Endothelial cell of umbilical vein (primary cell): Measurements from ENCODE around the gene MAP3K21. TPM values are rescaled to one million over a fixed set of nuclear protein-coding genes. Genes with fewer than 3 reads are reported as not detected.

Experiments used
- BruUV-seq: library from RNA; stranded (reverse); fragments of 400-500 nt; replicated peaks from 2 replicates; lab custom pipeline; 2021; lab: Mats Ljungman, UMichigan
- CTCF ChIA-PET: fragments of 300-600, 350-600 bp; sonication (Branson Sonifier 250); formaldehyde crosslinking; loops from one replicate; lab custom pipeline; 2021; ENCODE audit warnings: antibody characterized with exemption, inconsistent platforms; lab: Charles Lee
- POLR2A ChIA-PET: fragments of 300-600, 350-600 bp; sonication (Branson Sonifier 250); formaldehyde crosslinking; loops from one replicate; lab custom pipeline; 2021; ENCODE audit warnings: antibody characterized with exemption, inconsistent platforms; lab: Charles Lee
- DNase-seq: peaks from one replicate; pipeline ENCODE4 v3.0.0-alpha.2; 2011; ENCODE audit warnings: low read depth, low spot score
- FAIRE-seq: peaks from 2 replicates; lab custom pipeline; 2011; peaks lifted over from hg19 to GRCh38; lab: Jason Lieb, UNC
- H2AFZ ChIP-seq: 2 replicates; pipeline ENCODE4 v1.6.0; 2012; ENCODE audit warnings: low read depth, low read length, control low read depth, inconsistent platforms
- H3K27ac ChIP-seq: 2 replicates; pipeline ENCODE4 v1.5.1; 2011; ENCODE audit warnings: low read depth, mild to moderate bottlenecking, control low read depth, low read length, moderate library complexity; ENCODE audit not compliant: insufficient read depth
- H3K27me3 ChIP-seq, 2 experiments: 2 replicates each; pipeline versions ENCODE4 v1.6.0 to v1.6.1; 2011; ENCODE audit warnings: low read length in 2 of 2, mixed read lengths in 1 of 2; ENCODE audit not compliant: control insufficient read depth in 2 of 2, insufficient read depth in 2 of 2
- H3K36me3 ChIP-seq, 2 experiments: 2 replicates in 1 of 2; 3 replicates in 1 of 2; pipeline ENCODE4 v1.5.1; 2011; ENCODE audit warnings: low read length in 2 of 2, mild to moderate bottlenecking in 1 of 2, moderate library complexity in 1 of 2; ENCODE audit not compliant: control insufficient read depth in 2 of 2, insufficient read depth in 2 of 2; ENCODE audit errors: extremely low read depth in 1 of 2
- H3K4me1 ChIP-seq: 3 replicates; pipeline ENCODE4 v1.5.1; 2011; ENCODE audit warnings: mild to moderate bottlenecking, low read length; ENCODE audit not compliant: control insufficient read depth, insufficient read depth; ENCODE audit errors: extremely low read depth
- H3K4me2 ChIP-seq: 2 replicates; pipeline ENCODE4 v1.6.1; 2011; ENCODE audit warnings: low read length, control low read depth, mixed read lengths; ENCODE audit not compliant: insufficient read depth
- H3K4me3 ChIP-seq, 3 experiments: fragments of 200-600 bp in 1 of 3; sonication (generic), shearing (Covaris generic) in 1 of 3; replicated peaks in 1 of 3; 2 replicates each; pipeline ENCODE4 v1.5.1; 2011 to 2016; ENCODE audit warnings: control low read depth in 3 of 3, low read length in 3 of 3, mild to moderate bottlenecking in 2 of 3, inconsistent platforms in 1 of 3, low read depth in 1 of 3, moderate library complexity in 1 of 3; ENCODE audit not compliant: insufficient read depth in 1 of 3
- H3K79me2 ChIP-seq: 2 replicates; pipeline ENCODE4 v1.6.0; 2012; ENCODE audit warnings: low read length, inconsistent platforms; ENCODE audit not compliant: control insufficient read depth, insufficient read depth
- H3K9ac ChIP-seq: replicated peaks from 2 replicates; pipeline ENCODE3; 2011; ENCODE audit warnings: low read length, control low read depth; ENCODE audit not compliant: insufficient read depth; ENCODE audit errors: extremely low read depth
- H3K9me1 ChIP-seq: replicated peaks from 3 replicates; pipeline ENCODE4 v1.6.0; 2011; ENCODE audit warnings: mild to moderate bottlenecking, low read length; ENCODE audit not compliant: control insufficient read depth, insufficient read depth; ENCODE audit errors: extremely low read depth
- H3K9me3 ChIP-seq: replicated peaks from 2 replicates; pipeline ENCODE4 v1.5.1; 2012; ENCODE audit warnings: low read length, inconsistent platforms; ENCODE audit not compliant: control insufficient read depth, insufficient read depth
- H4K20me1 ChIP-seq: replicated peaks from 2 replicates; pipeline ENCODE3; 2011; ENCODE audit warnings: mild to moderate bottlenecking, low read length; ENCODE audit not compliant: control insufficient read depth, insufficient read depth; ENCODE audit errors: extremely low read depth
- CTCF ChIP-seq, 2 donors: IDR thresholded peaks; 1 replicate in 1 of 2; 2 replicates in 1 of 2; pipeline ENCODE4 v1.5.1; 2011; ENCODE audit warnings: low read length in 2 of 2, mild to moderate bottlenecking in 2 of 2, moderate library complexity in 2 of 2, control low read depth in 1 of 2, inconsistent platforms in 1 of 2, low read depth in 1 of 2; ENCODE audit not compliant: insufficient read depth in 1 of 2; ENCODE audit errors: extremely low read depth in 1 of 2
- EZH2 ChIP-seq: IDR thresholded peaks from 2 replicates; pipeline ENCODE4 v1.6.1; 2012; ENCODE audit warnings: borderline replicate concordance, low read depth, mild to moderate bottlenecking, moderate library complexity, low read length, inconsistent platforms; ENCODE audit not compliant: severe bottlenecking
- FOS ChIP-seq: IDR thresholded peaks from 2 replicates; pipeline ENCODE4 v1.6.1; 2011; ENCODE audit warnings: mild to moderate bottlenecking, low read length, moderate library complexity, borderline replicate concordance; ENCODE audit not compliant: insufficient read depth
- GATA2 ChIP-seq: IDR thresholded peaks from 2 replicates; pipeline ENCODE4 v1.7.0; 2011; ENCODE audit warnings: low read depth, mild to moderate bottlenecking, moderate library complexity, mixed read lengths, low read length; ENCODE audit not compliant: insufficient read length, insufficient read depth
- JUN ChIP-seq: IDR thresholded peaks from 2 replicates; pipeline ENCODE4 v1.6.1; 2011; ENCODE audit warnings: borderline replicate concordance, low read depth; ENCODE audit not compliant: insufficient read length, insufficient read depth
- MAX ChIP-seq: IDR thresholded peaks from 2 replicates; pipeline ENCODE4 v1.6.1; 2011; ENCODE audit not compliant: insufficient read depth, insufficient read length
- MYC ChIP-seq: IDR thresholded peaks from one replicate; pipeline ENCODE4 v1.6.1; 2011; ENCODE audit warnings: mild to moderate bottlenecking, low read depth, low read length
- POLR2A ChIP-seq: IDR thresholded peaks from 2 replicates; pipeline ENCODE4 v1.6.1; 2012; ENCODE audit warnings: low read depth, mild to moderate bottlenecking, control low read depth, low read length
- POLR2AphosphoS5 ChIP-seq: IDR thresholded peaks from 2 replicates; pipeline ENCODE4 v1.6.1; 2012; ENCODE audit warnings: low read depth, mild to moderate bottlenecking, control low read depth, low read length, moderate library complexity; ENCODE audit not compliant: insufficient read depth
- dilution Hi-C: fragments of 300-500 bp; cut with MboI; formaldehyde crosslinking; loops from one replicate; pipeline ENCODE4 v1.15.0; 2019; ENCODE audit warnings: low sequenced_read_pairs; ENCODE audit not compliant: extremely low pct_ligation_motif_present
- intact Hi-C: fragments of 100-400 bp; cut with micrococcal nuclease; formaldehyde crosslinking; loops from one replicate; pipeline ENCODE4 v1.10.0; 2022
- polyA plus RNA-seq, 4 experiments: library from polyadenylated mRNA; depleted of rRNA in 3 of 4; stranded (reverse) in 3 of 4; unstranded in 1 of 4; fragments of >200 nt; gene quantifications; 2 replicates each; pipeline versions ENCODE4 v1.2.1 to v1.2.3, GENCODE V29; 2011 to 2012; ENCODE audit warnings: missing spikeins in 1 of 4
- total RNA-seq: library from RNA; stranded (reverse); gene quantifications from 2 replicates; pipeline ENCODE4 v1.2.3, GENCODE V29; 2021

MAP3K21 gene
- total and polyA plus RNA-seq, 2 donors (not counting 3 experiments of a cell fraction or from before 2014, with no cell fraction given), result 0.65 to 0.95 TPM

- Histone ChIP-seq H3K4me1 (no peaks in the 10 kb centered on the region), H3K4me3 (no peak overlapping the region), H3K79me2 (no peaks in the 10 kb centered on the region), H3K9me3 (no peaks in the 10 kb centered on the region), H2AFZ (no peak overlapping the region), H3K27me3 (no peaks in the 10 kb centered on the region), H3K36me3 (no peaks in the 10 kb centered on the region), H3K4me2 (no peak overlapping the region), H3K9ac (no peak overlapping the region), H3K9me1 (no peaks in the 10 kb centered on the region), H4K20me1 (no peaks in the 10 kb centered on the region), H3K27ac (no peak overlapping the region)
- TF ChIP-seq JUN (no peak), MYC (no peak), POLR2AphosphoS5 (no peak), CTCF (IDR thresholded peaks at IDR 0.05; ENCODE audit: extremely low read depth in 1 of 2, insufficient read depth in 1 of 2, low read depth in 1 of 2, low read length in 2 of 2) (no peak), MAX (no peak), FOS (no peak), POLR2A (no peak), GATA2 (no peak), EZH2 (no peak)
- ChIA-PET CTCF (no interaction called here), POLR2A (no interaction called here)
- no TSS peak for BruUV-seq
- intact Hi-C loops, result no loop called here
- no peak for DNase-seq
- dilution Hi-C loops, result no loop called here
- FAIRE-seq, result no peak
Measured at GRCh38 chr1:233349137-233349536, 21.6 kb downstream of the MAP3K21 start.
